HG02798 (cell line): ENCODE results near the gene CREB5.

Experiments
- ATAC-seq: cut with Tn5 transposase; IDR thresholded peaks from one replicate; pipeline ENCODE4 v1.9.1; 2021; ENCODE audit warnings: mild to moderate bottlenecking; ENCODE audit not compliant: unreplicated experiment, poor library complexity

Gene CREB5

DNA sequence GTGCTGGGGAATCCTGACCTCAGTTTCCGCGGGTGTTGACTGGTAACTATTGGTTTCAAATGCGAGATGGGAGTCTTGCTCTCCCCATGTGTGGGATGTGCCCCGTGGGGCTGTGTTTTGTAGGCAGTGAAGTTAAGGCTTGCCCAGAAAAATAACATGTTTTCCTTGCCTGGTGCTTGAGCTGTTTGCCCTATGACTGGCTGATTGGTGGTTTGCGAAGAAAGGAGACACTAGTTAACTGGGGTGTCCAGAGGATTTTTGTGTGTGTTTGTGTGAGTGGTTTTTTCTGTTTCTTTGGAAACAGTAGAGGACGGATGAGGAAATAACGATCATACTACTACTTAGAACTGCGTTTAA is 61.9 kb downstream of the CREB5 start:
- no peak for ATAC-seq

GRCh38 chr7:28474640-28475039 is 62.3 kb downstream of the CREB5 start:
- ATAC-seq: no peak

- ATAC-seq: no peak
Measured at GRCh38 chr7:28477041-28477442, 64.7 kb downstream of the CREB5 start.

DNA sequence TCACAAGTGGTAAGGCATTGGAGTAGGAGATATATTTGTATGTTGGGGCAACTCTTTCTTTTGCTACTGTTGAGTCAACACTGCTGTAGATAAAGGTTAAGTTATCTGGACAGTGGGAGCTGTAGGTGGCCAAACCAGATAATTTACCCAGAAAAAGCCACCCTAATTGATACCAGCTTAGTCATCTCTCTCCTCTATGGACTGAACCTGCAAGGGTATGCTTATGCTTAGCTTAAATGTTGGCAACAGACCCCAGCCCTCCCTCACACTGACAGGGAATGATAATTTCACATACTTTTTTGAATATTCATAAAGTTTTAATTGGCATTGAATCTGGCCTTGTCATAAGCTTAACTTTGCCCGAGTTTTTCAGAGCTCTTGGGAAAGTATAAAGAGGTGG is 66.3 kb downstream of the CREB5 start:
- ATAC-seq: no peak

DNA sequence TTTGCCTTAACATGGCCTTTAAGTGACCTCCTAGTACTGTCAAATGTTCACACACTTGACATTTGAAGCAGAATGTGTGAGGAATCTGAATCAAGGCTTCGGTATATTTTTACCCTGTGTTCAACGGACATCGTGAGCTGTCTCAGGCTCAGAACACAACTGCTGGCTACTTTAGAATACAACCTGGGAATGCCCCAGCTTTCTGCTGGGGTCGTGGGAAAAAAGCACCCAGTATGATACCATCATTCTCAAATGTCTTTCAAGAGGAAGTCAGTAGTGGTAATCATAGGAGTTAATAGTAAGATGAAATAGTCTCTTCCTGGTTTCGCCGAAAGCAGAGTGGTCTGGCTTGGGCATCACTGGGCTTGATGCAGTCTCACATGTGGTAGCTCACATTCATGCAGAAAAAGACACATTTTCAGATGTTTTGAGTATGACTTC is 67.2 kb downstream of the CREB5 start:
- ATAC-seq: peak; percentile 66

DNA sequence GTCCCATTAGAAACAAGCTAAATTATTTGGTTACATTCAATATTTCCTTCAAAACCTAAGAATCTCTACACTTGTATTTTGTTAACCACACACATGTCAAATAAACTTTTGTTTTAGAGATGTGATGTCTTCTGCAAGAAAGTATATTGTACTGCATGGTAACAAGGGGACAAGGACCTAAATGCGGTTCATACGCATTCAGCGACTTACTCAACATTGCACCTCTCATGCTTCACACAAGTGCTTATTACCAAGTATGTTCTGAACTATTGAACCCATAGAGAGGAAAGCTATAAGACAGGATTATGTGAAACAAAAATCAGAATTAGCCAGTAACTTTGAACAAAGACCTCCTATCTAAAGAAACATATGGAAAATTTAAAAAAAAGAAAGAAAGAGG is 68.3 kb downstream of the CREB5 start:
- no peak for ATAC-seq

- peak; percentile 76 for ATAC-seq
Measured at GRCh38 chr7:28481091-28481926, 69.0 kb downstream of the CREB5 start.

GRCh38 chr7:28483112-28483511 is 70.8 kb downstream of the CREB5 start:
- ATAC-seq: no peak

GRCh38 chr7:28483908-28484605 is 71.7 kb downstream of the CREB5 start:
- ATAC-seq: no peak

GRCh38 chr7:28484606-28484935 is 72.3 kb downstream of the CREB5 start:
- ATAC-seq: no peak

DNA sequence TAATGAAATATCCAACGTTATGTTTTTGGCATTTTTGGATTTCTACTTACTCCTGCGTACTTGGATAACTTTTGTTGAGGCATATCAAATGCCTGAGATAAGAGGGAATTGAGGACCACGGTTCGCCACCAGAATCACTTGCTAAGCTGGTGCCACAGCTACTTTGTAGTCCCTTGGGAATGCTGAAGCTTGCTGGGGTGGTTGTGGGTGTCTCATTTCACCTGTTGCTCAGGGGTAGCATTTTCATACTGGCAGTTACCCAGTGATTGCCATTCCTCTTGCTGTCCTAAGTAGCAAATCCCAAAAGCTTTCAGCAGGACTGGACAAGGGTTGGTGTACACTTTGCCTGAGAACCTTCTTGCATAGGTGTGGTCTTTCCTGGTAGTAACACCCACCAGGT is 75.2 kb downstream of the CREB5 start:
- ATAC-seq: no peak

DNA sequence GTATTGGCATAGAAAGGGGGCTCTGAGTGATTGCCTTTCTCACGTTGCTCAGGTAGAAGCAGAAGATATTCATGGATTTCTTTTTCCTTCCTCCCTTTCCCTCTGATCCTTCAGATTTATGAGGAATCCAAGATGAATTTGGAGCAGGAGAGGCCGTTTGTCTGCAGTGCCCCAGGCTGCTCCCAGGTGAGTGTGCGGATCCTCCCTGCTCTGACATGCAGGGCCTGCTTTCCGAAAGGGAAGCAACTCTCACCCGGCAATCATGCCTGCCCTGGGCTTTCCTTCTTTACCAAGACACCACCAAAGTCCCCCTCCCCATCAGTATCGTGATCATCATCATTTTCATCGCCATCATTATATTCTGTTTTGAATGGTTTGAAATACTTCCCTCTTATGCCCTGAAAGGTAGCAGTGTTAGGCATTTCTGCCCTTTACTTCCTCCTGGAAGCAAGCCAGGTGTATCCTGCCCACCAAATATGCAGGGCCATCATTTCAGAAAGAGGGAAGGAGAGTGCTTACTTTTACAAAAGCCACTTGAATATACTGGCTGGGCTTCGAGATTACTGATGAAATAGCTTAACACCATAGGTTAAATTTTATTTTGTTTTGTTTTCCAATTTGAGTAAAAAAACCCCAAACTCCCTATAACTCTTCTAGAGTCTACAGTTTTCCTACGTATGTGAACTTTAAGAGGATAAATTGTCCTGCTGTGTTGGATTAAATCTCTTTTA is 75.9 kb downstream of the CREB5 start:
- no peak for ATAC-seq

DNA sequence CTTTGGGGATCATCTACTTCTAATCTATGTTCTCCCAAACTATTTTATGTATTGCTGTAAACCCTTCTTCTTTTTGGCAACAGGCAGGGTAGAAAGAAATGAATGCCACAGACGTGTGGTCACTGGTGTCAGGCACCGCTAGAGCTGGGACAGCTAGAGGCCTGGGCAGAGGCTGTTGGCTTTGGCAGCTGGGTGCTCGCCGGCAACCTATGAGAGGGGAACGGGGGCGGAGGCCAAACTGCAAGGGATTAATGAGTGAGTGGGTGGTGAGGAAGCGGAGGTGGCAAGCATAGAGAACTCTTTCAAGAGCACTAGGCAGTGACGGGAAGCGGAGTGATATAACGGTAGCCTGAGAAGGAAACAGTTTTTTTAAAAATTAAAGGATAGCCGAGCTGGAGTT is 78.5 kb downstream of the CREB5 start:
- no peak for ATAC-seq

GRCh38 chr7:28493477-28493876 is 81.2 kb downstream of the CREB5 start:
- ATAC-seq: no peak

- no peak for ATAC-seq
Measured at GRCh38 chr7:28497009-28497408, 84.7 kb downstream of the CREB5 start.

GRCh38 chr7:28498636-28499035 is 86.3 kb downstream of the CREB5 start:
- ATAC-seq: no peak

GRCh38 chr7:28500138-28500537 is 87.8 kb downstream of the CREB5 start:
- no peak for ATAC-seq

GRCh38 chr7:28502408-28502807 is 90.1 kb downstream of the CREB5 start:
- no peak for ATAC-seq

DNA sequence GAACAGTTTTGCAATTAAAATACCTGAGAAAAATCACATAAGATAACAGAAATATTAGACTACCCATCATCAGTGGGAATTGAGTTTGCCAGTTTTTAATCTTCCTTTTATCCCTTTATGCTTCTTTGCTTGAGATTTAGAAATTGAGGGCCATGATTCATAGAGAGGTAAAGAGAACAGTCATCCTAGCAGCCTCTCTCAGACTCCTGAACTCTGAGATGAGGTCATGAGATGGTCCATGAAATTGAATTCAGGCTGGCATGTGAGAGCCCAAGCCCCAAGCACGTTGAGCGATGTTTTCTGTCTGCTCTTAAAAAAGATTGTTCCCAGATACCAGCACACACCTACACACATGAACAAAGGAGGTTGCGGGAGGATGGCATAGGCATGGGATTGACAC is 91.1 kb downstream of the CREB5 start:
- ATAC-seq: no peak

- ATAC-seq: no peak
Measured at GRCh38 chr7:28505014-28505413, 92.7 kb downstream of the CREB5 start.

GRCh38 chr7:28505867-28506266 is 93.5 kb downstream of the CREB5 start:
- no peak for ATAC-seq
